Measurements from ENCODE around the gene TSHZ2. TPM values are rescaled to one million over a fixed set of nuclear protein-coding genes. Genes with fewer than 3 reads are reported as not detected.
"Not testable (repeated sequence)": the region's sequence is repeated elsewhere in the genome, so short reads cannot be mapped to it uniquely, and the experiment has no call there.

The TSHZ2 gene
- total RNA-seq, 6 experiments from 2014 or later: not detected

DNA sequence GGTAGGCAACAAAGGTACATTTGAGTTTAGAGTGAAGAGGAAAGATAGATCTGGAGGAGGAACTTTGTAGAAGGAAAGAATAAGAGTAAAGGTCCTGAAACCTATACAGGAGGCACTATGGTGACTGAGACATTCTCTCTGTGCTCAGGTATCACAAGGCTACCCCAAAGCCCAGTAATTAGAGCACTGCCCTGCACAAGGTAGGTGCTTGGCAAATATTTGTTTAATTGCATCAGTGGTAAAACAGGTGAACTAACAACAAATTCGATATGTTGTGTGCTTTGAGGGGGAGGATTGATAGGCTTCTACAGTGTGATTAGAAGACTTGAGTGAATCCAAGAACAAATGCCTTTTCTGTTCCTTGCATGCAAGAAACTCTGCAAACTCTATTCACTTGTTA is 6.8 kb upstream of the TSHZ2 start:
- Mint-ChIP-seq H3K4me3 (no peak overlapping the region), H3K36me3 (ENCODE audit: low read depth) (no peaks in the 10 kb centered on the region; the same call in 1 of the 2 replicates), H3K27ac (no peak overlapping the region), H3K27me3 (ENCODE audit: insufficient read depth) (no peaks in the 10 kb centered on the region; the same call in 1 of the 2 replicates), H3K9me3 (peaks cover 16% of the 10 kb centered on the region), H3K4me1 (ENCODE audit: low read depth) (no peaks in the 10 kb centered on the region)
- DNase-seq: no peak
- no peak for TF ChIP-seq CTCF (IDR thresholded peaks at IDR 0.05)

DNA sequence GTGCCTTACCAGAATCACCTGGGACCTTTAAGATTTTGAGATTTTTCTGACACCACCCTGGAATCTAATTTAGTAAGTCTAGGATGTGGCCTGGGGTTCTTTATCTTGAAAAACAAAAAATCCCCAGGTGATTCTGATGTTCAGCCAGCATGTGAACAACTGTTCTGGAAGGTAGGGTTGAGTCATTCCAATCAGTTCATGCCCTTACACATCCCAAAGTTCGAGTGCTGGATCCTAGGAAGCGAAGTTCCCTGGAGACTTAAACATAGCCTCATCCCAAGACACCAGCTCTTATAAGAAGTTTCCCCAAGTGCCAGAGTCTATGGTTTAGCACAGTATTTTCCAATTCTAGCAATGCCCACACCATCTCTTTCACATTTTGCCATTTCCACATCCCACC is 6.3 kb upstream of the TSHZ2 start:
- TF ChIP-seq CTCF (IDR thresholded peaks at IDR 0.05): no peak
- no peak for DNase-seq
- peaks cover 12% of the 10 kb centered on the region for H3K9me3 Mint-ChIP-seq
- H3K27ac Mint-ChIP-seq: no peak overlapping the region
- H3K4me1 Mint-ChIP-seq (ENCODE audit: low read depth): no peaks in the 10 kb centered on the region
- H3K4me3 Mint-ChIP-seq: no peak overlapping the region
- H3K36me3 Mint-ChIP-seq (ENCODE audit: low read depth): no peaks in the 10 kb centered on the region; the same call in 1 of the 2 replicates
- H3K27me3 Mint-ChIP-seq (ENCODE audit: insufficient read depth): no peaks in the 10 kb centered on the region; the same call in 1 of the 2 replicates

DNA sequence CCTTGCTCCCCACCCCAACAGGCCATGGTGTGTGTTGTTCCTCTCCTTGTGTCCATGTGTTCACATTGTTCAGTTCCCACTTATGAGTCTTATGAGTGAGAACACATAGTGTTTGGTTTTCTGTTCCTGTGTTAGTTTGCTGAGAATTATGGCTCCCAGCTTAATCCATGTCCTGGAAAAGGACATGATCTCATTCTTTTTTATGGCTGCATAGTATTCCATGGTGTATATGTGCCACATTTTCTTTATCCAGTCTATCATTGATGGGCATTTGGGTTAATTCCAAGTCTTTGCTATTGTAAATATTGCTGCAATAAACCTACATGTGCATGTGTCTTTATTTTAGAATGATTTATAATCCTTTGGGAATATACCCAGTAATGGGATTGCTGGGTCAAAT is 5.6 kb upstream of the TSHZ2 start:
- DNase-seq; H3K4me3 Mint-ChIP-seq; H3K36me3 Mint-ChIP-seq (ENCODE audit: low read depth); H3K27me3 Mint-ChIP-seq (ENCODE audit: insufficient read depth); H3K27ac Mint-ChIP-seq; H3K4me1 Mint-ChIP-seq (ENCODE audit: low read depth): not testable (repeated sequence)
- peaks cover 18% of the 10 kb centered on the region for H3K9me3 Mint-ChIP-seq

DNA sequence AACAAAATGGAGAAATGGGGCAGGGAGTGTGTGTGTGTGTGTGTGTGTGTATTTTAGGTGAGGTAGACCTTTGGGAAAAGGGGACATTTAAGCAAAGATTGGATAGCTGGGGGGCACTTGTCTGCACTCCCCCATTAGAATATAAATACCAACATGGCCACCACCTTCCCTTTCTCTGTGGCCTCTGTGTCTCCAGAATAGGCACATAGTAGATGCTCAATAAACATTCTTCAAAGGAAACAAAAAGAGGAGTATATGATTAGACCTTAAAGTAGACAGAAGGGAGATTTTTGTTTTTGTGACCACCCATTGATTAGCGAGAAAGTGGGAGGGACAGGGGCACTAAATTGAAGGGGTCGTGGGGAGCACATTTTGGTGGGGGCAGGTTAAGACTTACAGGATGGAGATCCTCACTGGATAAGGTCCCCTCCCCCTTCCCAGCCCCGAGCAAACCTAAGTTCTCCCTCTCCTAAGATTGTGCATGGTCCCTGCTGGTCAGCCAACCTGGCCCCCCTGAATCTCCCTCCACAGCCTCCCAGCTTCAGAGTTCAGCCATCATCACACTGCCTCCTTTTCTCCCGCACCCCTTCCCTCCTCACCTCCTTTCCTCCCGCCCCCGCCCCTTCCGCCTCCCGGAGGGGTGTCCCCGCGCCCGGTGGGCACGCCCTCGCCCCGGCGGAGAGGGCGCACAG is 514 bp upstream of the TSHZ2 start:
- Mint-ChIP-seq H3K4me3 (no peak overlapping the region), H3K27ac (no peak overlapping the region), H3K36me3 (ENCODE audit: low read depth) (no peaks in the 10 kb centered on the region), H3K4me1 (ENCODE audit: low read depth) (no peaks in the 10 kb centered on the region), H3K27me3 (ENCODE audit: insufficient read depth) (no peaks in the 10 kb centered on the region; the same call in 1 of the 2 replicates), H3K9me3 (peaks cover 20% of the 10 kb centered on the region)
- no peak for TF ChIP-seq CTCF (IDR thresholded peaks at IDR 0.05)
- no peak for DNase-seq

DNA sequence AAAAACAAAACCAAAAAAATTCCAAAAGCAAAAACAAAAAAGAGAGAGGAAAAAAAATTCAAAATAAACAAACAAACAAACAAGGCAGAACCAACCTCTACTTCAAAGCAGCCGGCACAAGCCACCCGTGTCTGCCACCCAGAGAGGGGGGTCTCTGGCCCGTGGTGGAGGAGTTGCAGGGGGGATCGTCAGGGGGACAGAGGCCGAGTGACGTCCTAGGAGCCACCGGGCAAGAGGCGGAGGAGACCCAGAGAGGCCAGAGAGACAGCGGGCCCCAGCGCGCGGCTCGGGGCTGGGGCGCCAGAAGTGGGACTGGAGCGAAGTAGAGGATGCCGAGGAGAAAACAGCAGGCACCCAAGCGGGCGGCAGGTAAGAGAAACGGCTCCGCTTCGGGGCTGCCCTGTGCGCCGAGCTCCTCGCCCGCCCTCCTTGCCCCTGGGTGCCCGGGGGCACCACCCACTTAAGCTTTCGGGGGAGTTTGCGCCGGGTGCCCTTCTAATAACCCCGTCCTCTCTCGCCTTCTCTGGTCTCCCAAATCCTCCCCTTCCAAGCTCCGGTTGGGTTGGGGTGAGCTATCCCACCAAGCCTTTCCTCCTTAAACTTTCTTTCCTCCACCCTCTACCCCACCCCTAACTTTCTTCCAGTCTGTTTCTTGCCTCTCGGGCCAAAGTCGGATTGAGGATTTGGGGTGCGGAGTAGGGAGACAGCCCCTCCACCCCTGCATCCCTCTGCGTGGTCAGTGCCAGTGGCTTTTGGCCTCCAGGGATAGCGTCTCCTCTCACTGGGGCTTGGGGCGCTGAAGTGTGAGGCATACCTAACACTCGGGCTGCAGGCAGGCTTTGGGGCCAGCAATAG is 1.0 kb downstream of the TSHZ2 start:
- no peak for DNase-seq
- H3K36me3 Mint-ChIP-seq (ENCODE audit: low read depth): no peaks in the 10 kb centered on the region
- no peaks in the 10 kb centered on the region for H3K4me1 Mint-ChIP-seq (ENCODE audit: low read depth)
- no peak for TF ChIP-seq CTCF (IDR thresholded peaks at IDR 0.05)
- no peak overlapping the region for H3K4me3 Mint-ChIP-seq
- H3K27me3 Mint-ChIP-seq (ENCODE audit: insufficient read depth): no peaks in the 10 kb centered on the region; the same call in 1 of the 2 replicates
- peaks cover 20% of the 10 kb centered on the region for H3K9me3 Mint-ChIP-seq
- no peak overlapping the region for H3K27ac Mint-ChIP-seq

DNA sequence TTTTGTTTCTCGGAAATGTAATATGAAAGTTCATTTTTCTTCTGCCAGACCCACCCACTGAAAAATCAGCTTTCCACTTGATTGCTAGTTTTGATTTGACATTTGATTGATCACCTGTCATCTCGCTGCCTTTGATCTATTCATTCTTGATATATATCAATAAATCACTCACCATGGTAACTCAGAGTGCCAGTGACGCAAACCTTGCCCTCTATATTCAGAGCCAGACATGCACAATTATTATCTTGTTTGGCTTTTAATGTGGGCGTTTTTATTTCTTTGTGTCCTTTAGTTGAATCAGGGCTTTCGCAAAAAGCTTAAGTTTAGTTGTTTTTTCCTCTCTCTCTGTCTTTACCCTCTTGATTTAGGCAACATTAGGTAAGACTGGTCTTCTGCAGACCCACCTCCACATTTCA is 2.0 kb downstream of the TSHZ2 start:
- H3K4me1 Mint-ChIP-seq (ENCODE audit: low read depth): no peaks in the 10 kb centered on the region
- no peaks in the 10 kb centered on the region for H3K27me3 Mint-ChIP-seq (ENCODE audit: insufficient read depth)
- no peaks in the 10 kb centered on the region for H3K36me3 Mint-ChIP-seq (ENCODE audit: low read depth)
- no peak overlapping the region for H3K27ac Mint-ChIP-seq
- no peak for TF ChIP-seq CTCF (IDR thresholded peaks at IDR 0.05)
- H3K4me3 Mint-ChIP-seq: no peak overlapping the region
- DNase-seq: no peak
- H3K9me3 Mint-ChIP-seq: peaks cover 22% of the 10 kb centered on the region
